Kidney capillary endothelial cell (primary cell): ENCODE results near the gene KCNJ15.
"Not testable (repeated sequence)": the region's sequence is repeated elsewhere in the genome, so short reads cannot be mapped to it uniquely, and the experiment has no call there.

Experiments
- DNase-seq: peaks from one replicate; pipeline ENCODE4 v3.0.0-alpha.2; 2018; ENCODE audit warnings: low spot score

The KCNJ15 gene

GRCh38 chr21:38256599-38257302 is at the start of gene KCNJ15:
Gene KCNJ15 (plus strand): TSS chr21:38256991. CDS start chr21:38299262, 42,271 bp downstream.
- DNase-seq, result no peak

- no peak for DNase-seq
Measured at GRCh38 chr21:38208118-38208517, 48.7 kb upstream of the KCNJ15 start.

GRCh38 chr21:38211321-38211720 is 45.5 kb upstream of the KCNJ15 start:
- no peak for DNase-seq

DNA sequence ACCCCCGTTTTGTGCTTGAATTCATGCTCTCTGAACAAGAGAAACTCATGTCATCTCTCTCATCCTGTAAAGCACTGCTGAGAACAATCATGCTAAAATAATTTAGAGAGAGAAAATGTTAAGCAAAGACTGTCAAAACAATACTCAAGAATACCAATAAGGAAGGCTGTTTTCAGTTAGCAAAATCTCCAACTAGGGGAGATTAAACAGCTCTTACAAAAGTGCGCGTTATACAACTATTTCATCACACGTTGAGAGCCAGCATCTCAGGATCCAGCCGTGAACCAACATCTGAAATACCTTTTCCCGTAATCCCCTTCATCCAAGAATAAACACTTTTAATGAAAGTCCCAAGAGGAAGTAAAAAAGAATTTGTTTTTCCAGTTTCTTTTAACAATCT is 44.1 kb upstream of the KCNJ15 start:
- no peak for DNase-seq

GRCh38 chr21:38219049-38219628 is 37.7 kb upstream of the KCNJ15 start:
- DNase-seq, result peak; percentile 81

- no peak for DNase-seq
Measured at GRCh38 chr21:38220270-38220737, 36.5 kb upstream of the KCNJ15 start.

DNA sequence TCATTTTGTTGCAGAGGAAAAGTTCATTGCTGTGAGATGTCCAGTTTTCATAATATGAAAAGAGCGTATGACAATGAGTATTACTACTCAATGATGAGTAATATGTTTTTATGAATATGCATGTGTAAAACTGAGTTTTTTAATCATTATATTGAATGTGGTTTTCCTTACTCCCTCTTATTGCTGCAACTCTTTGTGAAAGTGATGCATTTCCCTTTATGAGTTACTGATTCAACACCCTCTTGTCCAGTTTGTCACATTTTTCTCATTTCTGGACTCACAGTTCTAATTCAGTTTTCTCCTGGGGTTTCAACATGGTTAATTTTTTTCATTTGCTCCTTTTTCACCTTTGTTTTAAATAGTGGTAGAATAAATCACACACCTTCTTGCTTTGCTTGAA is 35.2 kb upstream of the KCNJ15 start:
- no peak for DNase-seq

DNA sequence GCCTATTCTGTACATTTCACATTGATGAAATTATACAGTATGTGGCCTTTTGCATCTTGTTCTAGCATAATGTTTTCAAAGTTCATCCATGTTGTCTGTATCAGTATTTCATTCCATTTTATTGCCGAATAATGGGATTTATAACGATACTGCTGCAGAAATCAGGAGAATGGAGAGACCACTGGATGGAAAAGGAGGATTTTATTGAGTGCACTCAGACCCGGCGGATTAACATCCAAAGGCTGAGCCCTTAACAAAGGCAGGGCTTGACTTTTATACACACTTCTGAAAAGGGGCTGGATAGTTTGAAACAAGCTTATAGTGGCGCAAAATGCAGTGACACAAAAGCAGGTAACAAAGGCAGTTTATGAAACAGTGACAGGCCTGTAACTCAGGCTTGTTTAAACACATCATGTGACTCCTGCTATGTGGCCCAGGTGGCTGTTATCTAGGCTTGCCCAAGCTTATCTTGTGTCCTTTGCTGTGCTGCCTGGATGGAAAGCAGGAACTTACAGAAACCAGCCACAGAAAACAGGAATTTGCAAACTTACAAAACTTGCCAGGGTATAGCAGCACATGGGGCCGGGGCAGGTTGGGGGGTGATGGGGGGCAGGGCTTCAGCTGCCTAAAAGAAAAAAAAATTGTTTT is 32.8 kb upstream of the KCNJ15 start:
- DNase-seq, result no peak

GRCh38 chr21:38227401-38227800 is 29.4 kb upstream of the KCNJ15 start:
- no peak for DNase-seq

DNA sequence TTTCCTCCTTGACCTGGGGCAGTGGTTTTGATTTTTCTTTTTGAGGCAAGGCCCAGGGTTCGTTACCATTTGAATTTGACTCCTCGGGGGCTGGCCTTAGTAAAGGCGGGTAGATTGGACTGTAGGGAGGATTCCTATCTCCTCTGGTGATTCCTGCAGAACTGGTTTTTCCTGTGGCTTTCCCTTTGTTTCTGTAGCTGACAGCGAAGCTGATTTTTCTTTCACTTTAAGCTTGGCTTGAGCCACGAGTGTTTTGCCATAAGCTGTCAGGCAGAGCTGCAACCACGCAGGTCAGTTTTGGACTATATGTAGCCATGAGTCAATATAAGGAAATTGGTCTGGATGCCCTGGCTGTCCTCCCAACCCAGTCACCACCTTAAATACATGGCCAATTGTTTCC is 28.7 kb upstream of the KCNJ15 start:
- DNase-seq, result no peak

- no peak for DNase-seq
Measured at GRCh38 chr21:38228537-38228936, 28.3 kb upstream of the KCNJ15 start.

GRCh38 chr21:38229260-38229877 is 27.4 kb upstream of the KCNJ15 start:
- DNase-seq, result no peak

- DNase-seq, result no peak
Measured at GRCh38 chr21:38234395-38235142, 22.2 kb upstream of the KCNJ15 start.

DNA sequence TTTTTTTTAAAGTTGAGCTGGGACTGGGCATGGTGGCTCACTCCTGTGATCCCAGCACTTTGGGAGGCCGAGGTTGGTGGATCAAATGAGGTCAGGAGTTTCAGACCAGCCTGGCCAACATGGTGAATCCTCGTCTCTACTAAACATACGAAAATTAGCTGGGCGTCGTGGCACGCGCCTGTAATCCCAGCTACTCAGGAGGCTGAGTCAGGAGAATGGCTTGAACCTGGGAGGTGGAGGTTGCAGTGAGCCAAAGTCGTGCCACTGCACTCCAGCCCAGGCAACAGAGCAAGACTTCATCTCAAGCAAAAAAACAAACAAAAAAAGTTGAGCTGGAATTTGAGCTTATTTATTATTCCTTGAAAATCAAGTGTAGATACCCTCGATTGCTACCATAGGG is 21.5 kb upstream of the KCNJ15 start:
- not testable (repeated sequence) for DNase-seq

DNA sequence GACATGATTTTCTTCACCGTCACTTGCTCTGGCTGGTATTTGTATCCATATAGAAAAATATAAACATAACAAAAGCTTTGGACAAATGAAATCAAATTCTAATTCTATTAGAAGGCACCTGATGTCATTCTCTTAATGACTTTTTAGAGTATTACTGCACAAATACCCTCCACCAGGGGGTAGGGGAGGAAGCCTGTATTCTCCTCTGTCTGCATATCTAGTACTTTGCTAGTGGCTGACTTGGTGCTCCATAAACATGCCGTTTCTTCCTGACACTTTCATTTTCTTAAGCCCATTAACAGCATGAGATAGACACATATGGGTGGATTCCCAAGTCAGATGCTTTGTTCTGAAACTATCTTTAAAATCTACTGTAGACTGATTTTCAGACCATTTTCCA is 20.6 kb upstream of the KCNJ15 start:
- no peak for DNase-seq

- DNase-seq, result no peak
Measured at GRCh38 chr21:38239672-38240071, 17.1 kb upstream of the KCNJ15 start.

- DNase-seq, result no peak
Measured at GRCh38 chr21:38240129-38240528, 16.7 kb upstream of the KCNJ15 start.

DNA sequence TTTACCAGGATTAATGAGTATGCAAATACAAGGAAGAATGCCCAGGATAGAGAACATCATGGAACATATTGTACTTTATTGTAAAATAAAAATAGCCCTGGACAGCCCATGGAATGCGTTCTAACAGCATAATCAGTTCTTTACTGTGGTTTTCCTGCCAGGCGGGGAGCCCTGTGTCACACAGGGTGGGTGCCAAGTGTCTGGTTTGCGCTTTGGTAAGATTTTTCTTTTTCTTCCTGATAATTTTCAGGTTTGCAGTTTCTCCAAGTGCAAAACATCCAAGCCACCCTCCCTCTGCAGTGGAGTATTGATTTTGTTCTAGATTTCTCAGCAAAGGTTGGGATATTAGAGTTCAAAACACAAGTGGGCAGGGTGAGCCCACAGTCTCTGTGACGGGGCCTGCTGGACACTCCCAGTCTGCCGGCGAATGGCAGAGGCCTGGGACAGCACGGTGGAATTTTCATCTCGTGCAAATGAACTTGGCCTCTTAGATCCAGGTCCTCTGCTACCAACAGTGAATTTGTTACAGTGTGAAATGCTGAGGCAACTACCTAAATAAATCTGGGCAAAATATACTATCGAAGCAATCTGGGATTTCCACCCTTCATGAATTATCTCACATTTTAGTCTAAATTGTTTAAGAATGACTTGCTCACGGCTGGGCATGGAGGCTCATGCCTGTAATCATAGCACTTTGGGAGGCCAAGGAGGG is 15.6 kb upstream of the KCNJ15 start:
- no peak for DNase-seq

DNA sequence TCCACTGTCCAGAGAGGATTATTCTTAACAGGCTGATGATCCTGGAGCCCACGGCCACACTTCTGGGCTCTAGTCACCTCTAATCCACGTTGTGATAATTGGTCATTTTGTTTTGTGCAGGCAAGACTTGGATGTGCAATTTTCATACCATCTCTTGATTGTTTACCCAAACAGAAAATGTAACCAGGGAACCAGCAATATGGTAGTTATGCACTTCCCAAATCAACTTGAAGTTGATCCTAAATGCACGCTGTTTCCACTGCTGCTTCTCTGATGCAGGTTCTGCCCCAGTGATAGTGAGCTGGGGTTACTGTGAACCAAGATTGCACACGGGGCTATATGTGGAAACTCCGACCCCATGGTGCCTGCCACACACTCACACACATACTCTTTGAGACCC is 14.7 kb upstream of the KCNJ15 start:
- DNase-seq, result no peak

GRCh38 chr21:38243732-38244406 is 12.9 kb upstream of the KCNJ15 start:
- no peak for DNase-seq

DNA sequence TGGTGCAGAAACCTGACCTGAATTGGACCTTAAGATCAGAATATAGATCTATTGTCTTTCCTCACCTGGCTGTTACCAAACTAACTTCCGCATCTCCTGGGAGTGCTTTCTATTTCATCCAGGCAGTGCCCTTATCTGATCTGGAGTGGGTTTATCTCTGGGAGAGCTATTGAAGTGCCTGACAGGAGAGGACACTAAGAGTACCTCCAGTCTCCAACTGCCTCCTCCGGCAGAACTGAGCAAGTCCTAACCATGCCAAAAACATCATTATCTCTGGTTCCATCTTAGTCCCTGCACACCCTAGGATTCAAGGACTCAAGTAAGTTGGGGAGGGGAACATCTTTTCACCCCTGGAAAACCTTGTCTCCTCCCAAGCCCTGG is 12.4 kb upstream of the KCNJ15 start:
- DNase-seq, result no peak
